ENCODE results near the gene UGCG.
"Not testable (repeated sequence)": the region's sequence is repeated elsewhere in the genome, so short reads cannot be mapped to it uniquely, and the experiment has no call there.

UGCG gene

GRCh38 chr9:111871499-111871855 is 25.1 kb upstream of the UGCG start:
- H3K9me3 ChIP-seq, result no peaks in the 10 kb centered on the region
- no peak overlapping the region for H3K4me3 ChIP-seq (ENCODE audit: low read depth, low read length)
- H3K4me1 ChIP-seq, result no peaks in the 10 kb centered on the region
- H3K36me3 ChIP-seq, result no peaks in the 10 kb centered on the region
- no peaks in the 10 kb centered on the region for H3K27me3 ChIP-seq
- peak; percentile 23 for DNase-seq
- TF ChIP-seq, protein P1, sequence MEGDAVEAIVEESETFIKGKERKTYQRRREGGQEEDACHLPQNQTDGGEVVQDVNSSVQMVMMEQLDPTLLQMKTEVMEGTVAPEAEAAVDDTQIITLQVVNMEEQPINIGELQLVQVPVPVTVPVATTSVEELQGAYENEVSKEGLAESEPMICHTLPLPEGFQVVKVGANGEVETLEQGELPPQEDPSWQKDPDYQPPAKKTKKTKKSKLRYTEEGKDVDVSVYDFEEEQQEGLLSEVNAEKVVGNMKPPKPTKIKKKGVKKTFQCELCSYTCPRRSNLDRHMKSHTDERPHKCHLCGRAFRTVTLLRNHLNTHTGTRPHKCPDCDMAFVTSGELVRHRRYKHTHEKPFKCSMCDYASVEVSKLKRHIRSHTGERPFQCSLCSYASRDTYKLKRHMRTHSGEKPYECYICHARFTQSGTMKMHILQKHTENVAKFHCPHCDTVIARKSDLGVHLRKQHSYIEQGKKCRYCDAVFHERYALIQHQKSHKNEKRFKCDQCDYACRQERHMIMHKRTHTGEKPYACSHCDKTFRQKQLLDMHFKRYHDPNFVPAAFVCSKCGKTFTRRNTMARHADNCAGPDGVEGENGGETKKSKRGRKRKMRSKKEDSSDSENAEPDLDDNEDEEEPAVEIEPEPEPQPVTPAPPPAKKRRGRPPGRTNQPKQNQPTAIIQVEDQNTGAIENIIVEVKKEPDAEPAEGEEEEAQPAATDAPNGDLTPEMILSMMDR (IDR thresholded peaks at IDR 0.05; ENCODE audit: low read depth, low read length), result no peak

DNA sequence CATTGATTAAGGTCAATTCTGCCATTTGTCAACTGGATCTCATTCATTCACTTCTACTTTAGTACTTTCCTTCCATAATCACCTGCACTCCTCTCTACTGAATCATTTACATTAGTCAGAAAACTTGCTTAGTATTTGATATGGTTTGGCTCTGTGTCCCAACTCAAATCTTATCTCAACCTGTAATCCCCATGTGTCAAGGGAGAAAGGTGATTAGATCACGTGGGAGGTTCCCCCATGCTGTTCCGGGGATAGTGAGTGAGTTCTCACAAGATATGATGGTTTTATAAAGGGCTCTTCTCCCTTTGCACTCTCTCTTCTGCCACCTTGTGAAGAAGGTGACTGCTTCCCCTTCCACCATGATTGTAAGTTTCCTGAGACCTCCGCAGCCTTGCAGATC is 23.7 kb upstream of the UGCG start:
- Histone ChIP-seq H3K4me3 (ENCODE audit: low read depth, low read length) (no peak overlapping the region), H3K4me1 (no peaks in the 10 kb centered on the region), H3K9me3 (no peaks in the 10 kb centered on the region), H3K27me3 (no peaks in the 10 kb centered on the region), H3K36me3 (no peaks in the 10 kb centered on the region)
- no peak for DNase-seq
- TF ChIP-seq, protein P1 (IDR thresholded peaks at IDR 0.05; ENCODE audit: low read depth, low read length), result no peak

DNA sequence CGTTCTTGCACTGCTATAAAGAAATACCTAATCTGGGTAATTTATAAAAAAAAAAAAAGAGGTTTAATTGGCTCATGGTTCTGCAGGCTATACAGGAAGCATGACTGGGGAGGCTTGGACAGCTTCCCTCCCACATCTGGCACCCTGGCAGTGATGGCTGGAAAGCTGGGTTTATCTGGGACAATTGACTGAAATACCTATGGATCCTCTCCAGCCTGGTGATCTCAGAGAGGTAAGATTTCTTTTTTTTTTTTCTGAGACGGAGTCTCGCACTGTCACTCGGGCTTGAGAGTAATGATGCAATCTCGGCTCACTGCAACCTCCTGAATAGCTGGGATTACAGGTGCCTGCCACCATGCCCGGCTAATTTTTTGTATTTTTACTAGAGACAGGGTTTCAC is 22.7 kb upstream of the UGCG start:
- no peaks in the 10 kb centered on the region for H3K27me3 ChIP-seq
- H3K9me3 ChIP-seq, result no peaks in the 10 kb centered on the region
- H3K4me3 ChIP-seq (ENCODE audit: low read depth, low read length), result no peak overlapping the region
- no peaks in the 10 kb centered on the region for H3K36me3 ChIP-seq
- no peaks in the 10 kb centered on the region for H3K4me1 ChIP-seq
- TF ChIP-seq, protein P1 (IDR thresholded peaks at IDR 0.05; ENCODE audit: low read depth, low read length), result no peak
- no peak for DNase-seq

- TF ChIP-seq, protein P1 (IDR thresholded peaks at IDR 0.05; ENCODE audit: low read depth, low read length), result no peak
- no peak overlapping the region for H3K4me3 ChIP-seq (ENCODE audit: low read depth, low read length)
- DNase-seq, result no peak
- no peaks in the 10 kb centered on the region for H3K27me3 ChIP-seq
- H3K4me1 ChIP-seq, result no peaks in the 10 kb centered on the region
- H3K36me3 ChIP-seq, result no peaks in the 10 kb centered on the region
- H3K9me3 ChIP-seq, result no peaks in the 10 kb centered on the region
Measured at GRCh38 chr9:111874500-111874899, 22.1 kb upstream of the UGCG start.

DNA sequence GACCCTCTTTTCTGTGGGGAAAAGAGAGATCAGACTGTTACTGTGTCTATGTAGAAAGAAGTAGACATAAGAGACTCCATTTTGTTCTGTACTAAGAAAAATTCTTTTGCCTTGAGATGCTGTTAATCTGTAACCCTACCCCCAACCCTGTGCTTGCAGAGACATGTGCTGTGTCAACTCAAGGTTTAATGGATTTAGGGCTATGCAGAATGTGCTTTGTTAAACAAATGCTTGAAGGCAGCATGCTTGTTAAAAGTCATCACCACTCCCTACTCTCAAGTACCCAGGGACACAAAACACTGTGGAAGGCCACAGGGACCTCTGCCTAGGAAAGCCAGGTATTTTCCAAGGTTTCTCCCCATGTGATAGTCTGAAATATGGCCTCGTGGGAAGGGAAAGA is 21.3 kb upstream of the UGCG start:
- not testable (repeated sequence) for H3K9me3 ChIP-seq; H3K36me3 ChIP-seq; H3K27me3 ChIP-seq; DNase-seq; H3K4me1 ChIP-seq; H3K4me3 ChIP-seq (ENCODE audit: low read depth, low read length)

GRCh38 chr9:111875691-111876090 is 20.9 kb upstream of the UGCG start:
- H3K36me3 ChIP-seq; H3K4me3 ChIP-seq (ENCODE audit: low read depth, low read length); H3K4me1 ChIP-seq; DNase-seq; H3K27me3 ChIP-seq; H3K9me3 ChIP-seq: not testable (repeated sequence)

DNA sequence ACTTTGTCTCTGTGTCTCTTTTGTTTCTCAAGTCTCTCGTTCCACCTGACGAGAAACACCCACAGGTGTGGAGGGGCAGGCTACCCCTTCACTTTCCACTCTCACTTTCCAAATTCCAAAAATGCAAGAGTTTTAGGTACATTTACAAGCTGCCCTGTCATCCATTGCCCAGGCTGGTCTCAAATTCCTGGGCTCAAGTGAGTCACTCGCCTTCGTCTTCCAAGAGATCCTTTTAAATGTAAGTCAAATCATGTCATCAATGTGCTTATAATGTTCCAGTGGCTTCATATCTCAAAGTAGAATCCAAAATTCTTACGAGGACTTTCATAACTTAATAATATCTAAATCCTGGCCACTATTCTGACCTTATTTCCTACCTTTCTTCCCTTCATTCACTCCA is 20.4 kb upstream of the UGCG start:
- DNase-seq, result no peak
- no peak overlapping the region for H3K4me3 ChIP-seq (ENCODE audit: low read depth, low read length)
- no peaks in the 10 kb centered on the region for H3K27me3 ChIP-seq
- H3K36me3 ChIP-seq, result no peaks in the 10 kb centered on the region
- H3K4me1 ChIP-seq, result no peaks in the 10 kb centered on the region
- TF ChIP-seq, protein P1 (IDR thresholded peaks at IDR 0.05; ENCODE audit: low read depth, low read length), result no peak
- no peaks in the 10 kb centered on the region for H3K9me3 ChIP-seq
